ENCODE measurements around the gene PTH2.
"Not testable (repeated sequence)": the region's sequence is repeated elsewhere in the genome, so short reads cannot be mapped to it uniquely, and the experiment has no call there.

The PTH2 gene

GRCh38 chr19:49423071-49423984 is at the start of gene PTH2:
Gene PTH2, minus strand, starts transcription at chr19:49423441. Its CDS starts 102 bp downstream, at chr19:49423339.
- DNase-seq, result no peak

GRCh38 chr19:49472936-49473335 is 49.7 kb upstream of the PTH2 start:
- no peak for DNase-seq

- DNase-seq, result no peak
Observed at GRCh38 chr19:49470615-49470978, 47.4 kb upstream of the PTH2 start.

GRCh38 chr19:49469828-49470614 is 46.8 kb upstream of the PTH2 start:
- DNase-seq, result no peak

- DNase-seq, result no peak
Observed at GRCh38 chr19:49468746-49469447, 45.7 kb upstream of the PTH2 start.

- no peak for DNase-seq
Observed at GRCh38 chr19:49468199-49468598, 45.0 kb upstream of the PTH2 start.

- no peak for DNase-seq
Observed at GRCh38 chr19:49465371-49465770, 42.1 kb upstream of the PTH2 start.

GRCh38 chr19:49463960-49464740 is 40.9 kb upstream of the PTH2 start:
- DNase-seq, result no peak

GRCh38 chr19:49462492-49462891 is 39.3 kb upstream of the PTH2 start:
- no peak for DNase-seq

GRCh38 chr19:49461656-49462055 is 38.4 kb upstream of the PTH2 start:
- DNase-seq, result no peak

GRCh38 chr19:49461130-49461529 is 37.9 kb upstream of the PTH2 start:
- DNase-seq, result not testable (repeated sequence)

GRCh38 chr19:49459388-49459787 is 36.1 kb upstream of the PTH2 start:
- DNase-seq, result no peak

GRCh38 chr19:49458567-49458903 is 35.3 kb upstream of the PTH2 start:
- DNase-seq, result no peak

GRCh38 chr19:49456326-49456725 is 33.1 kb upstream of the PTH2 start:
- no peak for DNase-seq

- no peak for DNase-seq
Observed at GRCh38 chr19:49455773-49456172, 32.5 kb upstream of the PTH2 start.

- DNase-seq, result no peak
Observed at GRCh38 chr19:49453757-49454240, 30.6 kb upstream of the PTH2 start.

- peak; percentile 98 for DNase-seq
Observed at GRCh38 chr19:49453013-49453756, 29.9 kb upstream of the PTH2 start, which contains the start of gene ALDH16A1. Gene ALDH16A1, plus strand, starts transcription at chr19:49453225. Its CDS starts 107 bp downstream, at chr19:49453332.

GRCh38 chr19:49451430-49452181 is 28.4 kb upstream of the PTH2 start, which contains the start of gene PIH1D1:
Gene PIH1D1, minus strand, starts transcription at chr19:49451814. Its CDS starts 240 bp downstream, at chr19:49451574.
- DNase-seq, result peak; percentile 93

GRCh38 chr19:49450405-49450804 is 27.2 kb upstream of the PTH2 start:
- DNase-seq, result no peak

GRCh38 chr19:49448432-49448786 is 25.2 kb upstream of the PTH2 start:
- no peak for DNase-seq
